Measurements from ENCODE around the gene FHOD3.

Gene FHOD3

DNA sequence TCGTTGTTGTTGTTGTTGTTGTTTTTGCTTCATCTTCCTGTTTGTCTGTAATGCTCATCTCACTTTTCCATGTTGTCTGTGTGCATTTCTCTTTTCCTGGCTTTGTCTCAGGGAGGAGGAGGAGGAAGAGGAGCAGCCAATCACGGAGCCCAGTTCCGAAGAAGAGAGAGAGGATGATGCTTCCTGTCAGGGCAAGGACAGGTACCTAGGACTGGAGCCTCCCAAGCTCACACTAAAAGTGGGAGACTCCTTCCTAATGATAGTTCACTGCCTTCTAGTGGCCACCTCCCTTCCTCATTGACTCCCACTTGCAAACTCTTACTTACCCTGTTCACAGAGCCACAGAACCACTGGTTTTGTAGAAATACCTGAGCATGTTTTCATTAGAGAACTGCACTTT lies 351.7 kb downstream of the FHOD3 start:
- TF ChIP-seq SIN3A (IDR thresholded peaks at IDR 0.05; ENCODE audit: borderline replicate concordance, insufficient read depth, low read length) (no peak), POLR2AphosphoS5 (IDR thresholded peaks at IDR 0.05; ENCODE audit: low read depth, low read length) (no peak), TAF1 (IDR thresholded peaks at IDR 0.05; ENCODE audit: borderline replicate concordance, insufficient read depth, low read length) (no peak), FOXP2 (optimal IDR thresholded peaks at IDR 0.05; ENCODE audit: borderline replicate concordance, extremely low read depth, extremely low read length, insufficient read depth) (no peak)
- TF ChIP-seq, protein P1, sequence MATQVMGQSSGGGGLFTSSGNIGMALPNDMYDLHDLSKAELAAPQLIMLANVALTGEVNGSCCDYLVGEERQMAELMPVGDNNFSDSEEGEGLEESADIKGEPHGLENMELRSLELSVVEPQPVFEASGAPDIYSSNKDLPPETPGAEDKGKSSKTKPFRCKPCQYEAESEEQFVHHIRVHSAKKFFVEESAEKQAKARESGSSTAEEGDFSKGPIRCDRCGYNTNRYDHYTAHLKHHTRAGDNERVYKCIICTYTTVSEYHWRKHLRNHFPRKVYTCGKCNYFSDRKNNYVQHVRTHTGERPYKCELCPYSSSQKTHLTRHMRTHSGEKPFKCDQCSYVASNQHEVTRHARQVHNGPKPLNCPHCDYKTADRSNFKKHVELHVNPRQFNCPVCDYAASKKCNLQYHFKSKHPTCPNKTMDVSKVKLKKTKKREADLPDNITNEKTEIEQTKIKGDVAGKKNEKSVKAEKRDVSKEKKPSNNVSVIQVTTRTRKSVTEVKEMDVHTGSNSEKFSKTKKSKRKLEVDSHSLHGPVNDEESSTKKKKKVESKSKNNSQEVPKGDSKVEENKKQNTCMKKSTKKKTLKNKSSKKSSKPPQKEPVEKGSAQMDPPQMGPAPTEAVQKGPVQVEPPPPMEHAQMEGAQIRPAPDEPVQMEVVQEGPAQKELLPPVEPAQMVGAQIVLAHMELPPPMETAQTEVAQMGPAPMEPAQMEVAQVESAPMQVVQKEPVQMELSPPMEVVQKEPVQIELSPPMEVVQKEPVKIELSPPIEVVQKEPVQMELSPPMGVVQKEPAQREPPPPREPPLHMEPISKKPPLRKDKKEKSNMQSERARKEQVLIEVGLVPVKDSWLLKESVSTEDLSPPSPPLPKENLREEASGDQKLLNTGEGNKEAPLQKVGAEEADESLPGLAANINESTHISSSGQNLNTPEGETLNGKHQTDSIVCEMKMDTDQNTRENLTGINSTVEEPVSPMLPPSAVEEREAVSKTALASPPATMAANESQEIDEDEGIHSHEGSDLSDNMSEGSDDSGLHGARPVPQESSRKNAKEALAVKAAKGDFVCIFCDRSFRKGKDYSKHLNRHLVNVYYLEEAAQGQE (IDR thresholded peaks at IDR 0.05; ENCODE audit: insufficient read depth in 1 of 2, low read depth in 2 of 2, low read length in 2 of 2): no peak

DNA sequence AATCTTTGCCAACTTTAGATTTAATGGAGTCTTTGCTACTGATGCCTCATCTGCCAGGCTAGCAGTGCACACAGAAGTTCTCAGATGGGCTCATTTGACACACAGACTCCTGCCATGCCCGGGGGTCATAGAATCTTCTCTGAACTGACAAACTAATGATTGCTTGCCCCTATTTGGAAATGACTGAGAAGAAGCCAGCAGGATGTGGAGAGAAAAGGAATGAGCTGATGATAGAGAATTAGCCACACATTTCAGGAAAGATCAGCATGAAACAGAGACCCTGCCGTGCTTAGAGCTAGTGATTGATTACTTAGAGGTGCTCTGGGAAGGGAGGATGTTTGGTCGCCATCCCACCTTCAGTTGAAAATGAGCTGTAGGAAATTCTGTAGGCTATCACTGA lies 352.8 kb downstream of the FHOD3 start:
- no peak for TF ChIP-seq TAF1 (IDR thresholded peaks at IDR 0.05; ENCODE audit: borderline replicate concordance, insufficient read depth, low read length)
- no peak for TF ChIP-seq SIN3A (IDR thresholded peaks at IDR 0.05; ENCODE audit: borderline replicate concordance, insufficient read depth, low read length)
- TF ChIP-seq POLR2AphosphoS5 (IDR thresholded peaks at IDR 0.05; ENCODE audit: low read depth, low read length): no peak

DNA sequence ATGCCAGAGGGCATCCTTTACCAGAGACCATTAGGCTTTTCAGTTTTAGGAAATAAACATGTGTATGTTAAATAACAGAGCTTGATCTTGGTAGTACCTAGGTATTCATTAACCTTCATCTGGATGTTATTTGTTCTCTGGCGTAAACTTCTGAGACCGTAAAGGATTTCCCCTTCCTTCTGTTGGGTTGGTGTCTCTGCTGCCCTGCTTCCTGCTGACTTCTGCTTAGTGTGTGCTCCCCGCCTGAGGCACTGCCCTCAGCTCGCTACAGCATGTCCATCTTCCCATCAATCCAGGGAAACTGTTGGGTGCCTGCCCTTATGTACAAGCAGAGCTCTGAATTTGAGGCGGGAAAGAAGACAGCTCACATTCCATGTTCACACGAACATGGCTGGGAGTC lies 353.4 kb downstream of the FHOD3 start:
- TF ChIP-seq SIN3A (IDR thresholded peaks at IDR 0.05; ENCODE audit: borderline replicate concordance, insufficient read depth, low read length): no peak
- TF ChIP-seq, protein P1 (IDR thresholded peaks at IDR 0.05; ENCODE audit: insufficient read depth in 1 of 2, low read depth in 2 of 2, low read length in 2 of 2): no peak
- TF ChIP-seq POLR2AphosphoS5 (IDR thresholded peaks at IDR 0.05; ENCODE audit: low read depth, low read length): no peak
- no peak for TF ChIP-seq FOXP2 (optimal IDR thresholded peaks at IDR 0.05; ENCODE audit: borderline replicate concordance, extremely low read depth, extremely low read length, insufficient read depth)
- TF ChIP-seq TAF1 (IDR thresholded peaks at IDR 0.05; ENCODE audit: borderline replicate concordance, insufficient read depth, low read length): no peak

DNA sequence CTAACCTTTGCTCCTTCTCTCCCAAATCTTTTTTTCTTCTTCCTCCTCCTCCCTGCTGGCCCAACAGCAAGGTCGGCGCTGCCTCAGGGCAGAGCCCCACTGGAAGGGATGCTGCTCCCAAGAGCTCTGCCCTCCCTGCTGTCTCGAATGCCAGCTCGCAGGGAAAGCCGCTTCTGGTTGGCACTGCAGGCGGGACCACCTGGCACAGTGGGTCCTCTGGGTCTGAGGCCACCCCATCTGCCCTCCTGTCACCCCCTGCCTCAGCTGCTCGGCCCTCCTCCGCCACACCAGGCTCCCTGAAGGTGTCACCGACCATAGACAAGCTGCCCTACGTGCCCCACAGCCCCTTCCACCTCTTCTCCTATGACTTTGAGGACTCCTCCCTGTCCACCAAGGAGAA lies 355.0 kb downstream of the FHOD3 start:
- TF ChIP-seq POLR2AphosphoS5 (IDR thresholded peaks at IDR 0.05; ENCODE audit: low read depth, low read length): no peak
- no peak for TF ChIP-seq FOXP2 (optimal IDR thresholded peaks at IDR 0.05; ENCODE audit: borderline replicate concordance, extremely low read depth, extremely low read length, insufficient read depth)
- TF ChIP-seq, protein P1 (IDR thresholded peaks at IDR 0.05; ENCODE audit: insufficient read depth in 1 of 2, low read depth in 2 of 2, low read length in 2 of 2): no peak
- TF ChIP-seq SIN3A (IDR thresholded peaks at IDR 0.05; ENCODE audit: borderline replicate concordance, insufficient read depth, low read length): no peak
- TF ChIP-seq TAF1 (IDR thresholded peaks at IDR 0.05; ENCODE audit: borderline replicate concordance, insufficient read depth, low read length): no peak

DNA sequence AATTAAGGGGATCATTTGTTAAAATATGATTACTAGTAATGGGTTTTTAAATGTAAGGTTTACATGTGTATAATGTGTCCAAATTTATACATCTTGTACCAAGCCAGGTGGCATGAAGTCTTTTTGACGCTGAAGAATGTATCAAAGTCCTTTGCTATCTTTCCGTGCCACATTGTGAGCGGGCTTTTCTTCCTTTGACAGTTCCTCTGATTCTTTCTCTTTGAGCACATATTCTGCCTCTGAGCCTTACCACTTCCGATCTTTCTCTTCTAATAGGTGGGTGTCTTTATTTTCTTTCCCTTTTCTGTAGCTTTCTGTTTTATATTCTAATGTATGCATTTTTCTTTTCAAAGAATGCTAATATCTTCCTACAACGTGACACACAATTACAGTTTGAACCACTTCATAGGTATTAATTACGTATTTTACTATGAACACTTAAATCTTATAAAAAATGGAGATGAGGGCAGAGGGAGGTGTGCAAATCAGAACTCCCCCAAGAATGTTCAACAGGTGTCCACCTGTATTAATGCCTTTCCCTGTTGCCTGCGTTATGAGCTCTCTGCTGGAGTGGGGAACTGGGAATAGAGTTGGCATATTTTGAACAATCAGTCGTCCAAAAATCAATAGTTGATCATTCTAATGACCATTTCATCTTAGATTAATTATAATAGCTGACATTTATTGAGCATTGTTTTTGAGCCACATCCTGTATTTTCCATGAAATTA lies 355.8 kb downstream of the FHOD3 start:
- TF ChIP-seq SIN3A (IDR thresholded peaks at IDR 0.05; ENCODE audit: borderline replicate concordance, insufficient read depth, low read length): no peak

DNA sequence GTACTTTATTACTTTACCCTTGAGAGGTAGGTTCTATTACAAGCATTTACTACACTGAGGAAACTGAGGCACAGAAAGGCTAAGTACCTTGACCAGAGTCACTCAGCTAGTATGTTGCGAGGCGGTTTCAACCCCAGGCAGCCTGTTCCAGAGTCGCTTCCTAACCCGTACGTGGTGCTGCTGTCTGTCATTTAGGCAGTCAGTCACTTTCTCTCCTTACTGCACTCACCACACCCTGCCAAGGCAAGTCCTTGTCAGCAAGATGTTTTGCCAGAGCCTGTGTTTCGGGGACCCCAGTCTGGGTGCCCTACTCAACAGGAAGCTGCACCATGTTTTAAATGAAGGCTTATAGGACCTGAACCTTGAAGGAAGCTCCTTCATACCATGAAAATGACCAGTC lies 356.4 kb downstream of the FHOD3 start:
- no peak for TF ChIP-seq TAF1 (IDR thresholded peaks at IDR 0.05; ENCODE audit: borderline replicate concordance, insufficient read depth, low read length)
- no peak for TF ChIP-seq SIN3A (IDR thresholded peaks at IDR 0.05; ENCODE audit: borderline replicate concordance, insufficient read depth, low read length)
- TF ChIP-seq FOXP2 (optimal IDR thresholded peaks at IDR 0.05; ENCODE audit: borderline replicate concordance, extremely low read depth, extremely low read length, insufficient read depth): no peak
- no peak for TF ChIP-seq POLR2AphosphoS5 (IDR thresholded peaks at IDR 0.05; ENCODE audit: low read depth, low read length)
- TF ChIP-seq, protein P1 (IDR thresholded peaks at IDR 0.05; ENCODE audit: insufficient read depth in 1 of 2, low read depth in 2 of 2, low read length in 2 of 2): no peak

Measured in PFSK-1 (cell line).